Activated CD4-positive, alpha-beta T cell treated with anti-CD3 and anti-CD28 coated beads, Interleukin-10, Interleukin-2, amounts not matched to agents 100 ng/mL and 50 ng/mL, durations not matched to agents 16 hours and 8 hours (primary cell): ENCODE results near the gene KLF1.
"Not testable (repeated sequence)": the region's sequence is repeated elsewhere in the genome, so short reads cannot be mapped to it uniquely, and the experiment has no call there.

Experiments used
- DNase-seq: peaks from one replicate; pipeline ENCODE4 v3.0.0-alpha.2; 2020

The KLF1 gene

DNA sequence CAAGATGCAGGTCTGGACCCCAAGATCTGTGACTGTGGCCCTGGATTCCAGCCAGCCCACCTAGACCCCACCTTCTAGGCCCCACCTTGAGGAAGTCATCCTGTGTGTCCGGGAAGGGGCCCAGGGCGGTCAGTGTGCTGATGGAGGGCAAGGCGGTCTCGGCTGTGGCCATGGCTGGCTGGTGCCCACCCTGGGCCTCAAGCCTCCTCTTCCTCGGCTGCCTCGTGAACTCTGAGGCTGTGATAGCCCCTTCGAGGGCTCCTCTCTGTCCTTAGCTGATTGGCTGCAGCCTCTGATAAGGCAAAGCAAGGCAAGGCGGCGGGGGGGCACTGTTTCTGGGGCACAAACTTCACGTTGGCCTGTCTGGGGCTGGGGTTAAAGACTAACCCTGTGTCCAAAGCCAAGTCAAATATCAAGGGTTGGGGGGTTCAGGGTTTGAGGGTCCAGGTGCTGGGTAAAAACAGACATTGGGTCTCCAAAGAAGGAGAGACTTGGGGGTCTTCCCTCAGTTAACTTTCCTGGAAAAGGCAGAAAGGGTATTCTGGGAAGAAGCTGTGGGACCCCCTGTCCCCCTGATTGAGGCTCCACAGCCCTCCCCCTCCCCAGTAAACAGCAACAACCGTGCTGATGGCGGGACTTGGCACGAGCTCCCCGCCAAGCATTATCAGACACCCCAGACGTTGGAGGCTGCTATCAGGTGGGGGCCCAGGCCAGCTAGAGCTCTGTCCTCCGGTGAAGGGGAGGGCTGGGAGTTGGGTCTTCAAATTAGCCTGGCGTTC, at the start of gene KLF1:
Gene KLF1 (minus strand): TSS at position 233 of the 779 bp plus-strand sequence. CDS start 61 bp downstream, at position 172.
- DNase-seq, result no peak

- no peak for DNase-seq
Measured at GRCh38 chr19:12936582-12936981, 49.6 kb upstream of the KLF1 start.

- DNase-seq, result no peak
Measured at GRCh38 chr19:12935071-12935470, 48.1 kb upstream of the KLF1 start.

DNA sequence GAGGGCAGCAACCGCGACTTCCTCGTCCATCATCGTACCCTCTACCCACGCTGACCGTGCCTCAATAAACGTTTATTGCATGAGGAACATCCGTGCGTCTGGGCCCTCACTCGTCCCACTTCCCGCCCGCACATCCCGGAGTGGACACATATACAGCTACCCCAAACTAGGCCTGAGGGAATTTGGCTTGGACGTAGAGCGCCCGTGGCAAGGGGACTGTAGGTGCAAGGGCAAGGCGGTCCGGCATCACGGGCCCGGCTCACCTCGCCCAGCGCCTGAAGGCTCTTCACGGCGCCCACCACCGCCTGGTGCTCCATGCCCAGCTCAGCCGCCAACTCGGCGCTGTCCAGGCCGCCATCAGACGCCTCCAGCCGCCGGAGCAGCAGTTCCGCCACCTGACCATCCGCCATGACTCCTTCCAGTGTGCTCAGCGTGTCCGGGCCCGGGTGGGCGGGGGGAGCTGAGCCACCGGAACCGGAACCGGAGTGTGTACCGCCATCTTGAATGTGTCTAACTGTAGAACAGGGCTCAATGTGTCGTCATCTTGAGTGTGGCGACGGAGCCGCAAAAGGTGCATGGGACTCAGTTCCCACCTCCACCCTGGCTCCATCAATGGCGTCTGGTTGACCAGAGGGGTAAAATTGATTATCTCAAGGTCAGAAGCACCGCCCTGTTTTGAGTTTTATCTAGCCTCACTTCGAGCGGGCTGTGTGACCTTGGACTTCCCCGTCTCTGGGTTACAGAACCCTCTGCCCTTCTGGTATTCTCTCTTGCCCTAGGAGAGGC, 46.5 kb upstream of the KLF1 start, which contains the start of gene FARSA:
Gene FARSA (minus strand): TSS at position 425 of the 786 bp plus-strand sequence. CDS start 15 bp downstream, at position 410.
- DNase-seq, result peak; percentile 95

GRCh38 chr19:12932392-12933286, 45.6 kb upstream of the KLF1 start:
- DNase-seq, result no peak

DNA sequence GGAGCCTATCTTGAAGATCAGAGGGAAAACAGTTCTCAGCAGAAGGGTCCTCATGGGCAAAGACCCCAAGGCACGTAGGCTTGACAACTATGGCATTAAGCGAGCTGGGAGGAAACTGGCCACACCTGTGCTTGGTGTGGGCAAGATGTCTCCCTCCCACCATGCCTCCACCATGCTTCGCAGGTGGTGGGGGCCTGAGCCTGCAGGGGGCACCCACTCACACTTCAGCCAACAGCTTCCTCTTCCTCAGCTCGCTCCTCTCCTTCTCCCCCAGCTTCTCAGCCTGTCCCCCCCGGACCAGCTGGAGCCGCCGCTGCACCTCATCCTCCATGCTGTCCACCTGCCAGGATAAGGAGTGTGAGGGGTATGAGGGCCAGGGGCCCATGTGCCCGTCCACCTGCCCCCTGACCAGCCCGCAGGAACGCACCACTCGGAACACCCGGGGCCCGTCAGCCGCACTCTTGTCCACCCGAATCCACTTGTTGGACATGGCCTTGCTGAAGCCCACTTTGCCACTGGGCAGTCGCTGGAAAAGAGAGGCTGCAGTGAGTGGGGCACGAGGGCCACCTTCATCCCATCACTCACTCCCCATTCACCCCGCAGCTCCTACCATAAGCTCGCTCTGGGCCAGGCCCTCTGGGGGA, 43.1 kb upstream of the KLF1 start:
- no peak for DNase-seq

DNA sequence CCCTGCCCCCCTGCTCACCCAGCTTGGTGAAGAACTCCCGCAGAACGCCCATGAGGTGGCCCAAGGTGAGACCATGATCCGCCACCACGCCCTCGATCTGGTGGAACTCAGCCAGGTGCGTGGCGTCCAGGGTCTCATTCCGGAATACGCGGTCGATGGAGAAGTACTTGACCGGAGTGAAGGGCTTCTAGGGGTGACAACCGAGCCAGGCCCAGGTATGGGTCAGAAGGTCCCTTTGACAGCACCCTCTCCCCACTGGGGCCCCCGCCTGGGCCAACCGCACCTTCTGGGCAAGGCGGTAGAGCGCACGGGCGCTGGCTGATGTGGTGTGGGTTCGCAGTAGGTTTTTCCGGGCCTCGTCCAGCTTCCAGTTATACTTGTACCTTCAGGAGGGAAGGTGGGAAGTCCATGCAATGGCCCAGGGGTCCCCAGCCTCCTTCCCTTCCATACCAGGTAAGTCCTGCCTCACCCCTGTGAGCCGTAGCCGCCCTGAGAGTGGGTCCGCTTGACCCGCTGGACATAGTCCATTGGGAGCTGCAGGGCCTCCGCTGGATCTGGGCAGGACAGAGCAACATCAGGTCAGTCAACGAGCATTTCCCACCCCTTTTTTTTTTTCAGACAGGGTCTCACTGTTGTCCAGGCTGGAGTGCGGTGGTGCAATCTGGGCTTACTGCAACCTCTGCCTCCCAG, 37.8 kb upstream of the KLF1 start:
- no peak for DNase-seq

DNA sequence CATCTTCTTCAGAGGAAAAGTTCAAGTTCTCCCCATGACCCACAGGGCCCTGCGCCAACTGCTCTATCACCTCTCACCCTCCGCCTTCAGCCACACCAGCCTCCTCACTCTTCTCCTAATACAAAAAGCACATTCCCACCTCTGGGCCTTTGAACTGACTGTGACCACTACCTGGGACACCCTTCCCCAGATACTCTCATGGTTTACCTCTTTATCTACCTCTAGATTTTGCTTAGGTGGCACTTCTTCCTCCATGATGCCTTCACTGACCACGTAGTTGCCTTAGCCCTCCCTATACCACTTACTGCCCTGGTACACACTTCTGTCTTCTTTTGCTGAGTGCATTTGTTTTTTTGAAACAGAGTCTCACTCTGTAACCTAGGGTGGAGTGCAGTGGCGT, 36.0 kb upstream of the KLF1 start:
- no peak for DNase-seq

DNA sequence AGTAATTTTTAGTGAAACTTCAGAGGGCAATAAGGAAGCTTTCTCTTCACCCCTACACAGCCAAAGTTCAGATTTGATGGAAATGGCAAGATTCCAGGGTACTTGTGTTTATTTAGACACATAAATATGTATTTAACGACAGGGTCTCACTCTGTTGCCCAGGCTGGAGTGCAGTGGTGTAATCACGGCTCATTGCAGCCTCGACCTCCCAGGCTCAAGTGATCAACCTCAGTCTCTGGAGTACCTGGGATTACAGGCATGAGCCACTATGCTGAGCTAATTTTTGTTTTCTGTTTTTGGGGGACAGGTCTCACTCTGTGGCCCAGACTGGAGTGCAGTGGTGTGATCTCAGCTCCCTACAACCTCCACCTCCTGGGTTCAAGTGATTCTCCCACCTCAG, 34.0 kb upstream of the KLF1 start:
- no peak for DNase-seq

GRCh38 chr19:12918253-12918652, 31.3 kb upstream of the KLF1 start:
- no peak for DNase-seq

DNA sequence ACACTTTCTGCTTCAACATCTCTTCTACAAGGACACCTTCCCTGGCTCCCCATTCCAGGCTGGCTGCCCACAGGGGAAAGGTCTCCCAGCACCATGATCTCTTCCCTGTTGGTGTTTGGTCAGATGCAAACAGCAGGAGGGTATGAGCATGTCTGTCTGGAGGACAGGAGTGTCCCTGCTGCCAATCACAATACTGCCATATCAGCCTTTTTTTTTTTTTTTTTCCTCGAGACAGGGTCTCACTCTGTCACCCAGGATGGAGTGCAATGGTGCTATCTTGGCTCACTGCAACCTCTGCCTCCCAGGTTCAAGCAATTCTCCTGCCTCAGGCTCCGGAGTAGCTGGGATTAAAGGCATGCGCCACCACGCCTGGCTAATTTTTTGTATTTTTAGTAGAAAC, 28.9 kb upstream of the KLF1 start:
- DNase-seq, result not testable (repeated sequence)

GRCh38 chr19:12913851-12914690, 27.1 kb upstream of the KLF1 start:
- DNase-seq, result peak; percentile 62

DNA sequence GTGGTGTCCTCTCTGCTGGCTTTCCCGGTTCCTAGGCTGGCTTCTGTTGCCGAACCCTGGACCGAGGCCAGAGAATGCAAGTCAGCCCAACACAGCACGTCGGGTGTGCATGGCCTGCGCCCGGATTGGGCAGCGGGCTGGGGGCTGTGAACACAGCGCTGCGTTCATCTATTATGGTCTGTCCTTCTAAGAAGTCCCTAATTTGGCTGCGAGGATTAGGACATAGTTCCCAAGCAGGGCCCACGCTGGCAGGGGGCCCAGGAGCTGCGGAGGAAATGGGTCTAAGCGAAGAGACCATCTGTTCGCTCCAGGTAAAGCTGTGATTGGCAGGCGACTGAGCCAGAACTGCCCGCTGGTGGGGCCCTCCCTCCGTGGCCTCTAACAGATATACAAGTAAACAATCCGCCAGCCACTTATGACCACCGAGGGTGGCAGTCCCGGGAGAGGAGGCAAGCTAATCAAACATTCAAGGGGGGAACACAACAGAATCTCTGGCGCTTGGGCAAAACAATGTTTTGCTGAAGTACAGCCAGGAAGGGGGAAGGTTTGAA, 26.1 kb upstream of the KLF1 start:
- DNase-seq, result no peak

DNA sequence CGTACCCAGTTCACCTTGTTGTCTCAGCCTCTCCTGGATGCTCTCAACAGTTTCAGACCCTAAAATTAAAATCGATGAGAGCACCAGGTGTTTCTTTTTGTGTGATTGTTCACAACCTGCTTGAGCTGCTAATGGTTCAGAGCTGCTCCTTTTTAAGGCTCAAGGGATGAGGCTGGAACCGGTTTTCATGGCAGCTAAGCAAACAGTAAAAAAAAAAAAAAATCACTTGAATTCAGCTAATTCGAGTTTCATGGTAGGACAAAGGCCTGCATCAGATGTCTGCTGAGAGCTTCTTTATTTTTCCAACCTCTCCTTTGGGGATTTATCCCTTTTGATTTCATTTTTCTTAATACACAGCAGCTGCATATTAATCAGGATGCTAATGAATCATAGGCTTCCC, 25.6 kb upstream of the KLF1 start:
- no peak for DNase-seq

- DNase-seq, result no peak
Measured at GRCh38 chr19:12907166-12907565, 20.2 kb upstream of the KLF1 start.

GRCh38 chr19:12899891-12900518, 13.0 kb upstream of the KLF1 start:
- peak; percentile 75 for DNase-seq

DNA sequence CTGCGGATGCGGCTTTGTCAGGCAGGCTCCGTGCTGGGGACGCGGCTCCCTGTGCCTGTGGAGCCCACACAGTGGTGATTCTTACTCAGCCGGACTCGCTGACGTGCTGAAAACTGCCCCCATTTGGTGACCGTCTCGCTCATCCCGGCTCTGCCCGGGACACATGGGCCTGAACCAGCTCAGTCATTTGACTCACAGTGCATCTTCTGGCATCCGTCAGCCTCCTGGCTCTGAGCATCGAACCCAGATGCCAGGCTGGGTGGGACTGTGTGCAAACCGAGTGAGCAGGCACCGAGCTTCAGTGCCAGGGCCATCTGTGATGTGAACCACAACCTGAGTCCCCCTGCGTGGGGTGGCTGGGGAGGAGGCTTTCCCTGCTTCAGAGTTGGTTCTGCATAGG, 9.5 kb upstream of the KLF1 start:
- DNase-seq, result no peak

DNA sequence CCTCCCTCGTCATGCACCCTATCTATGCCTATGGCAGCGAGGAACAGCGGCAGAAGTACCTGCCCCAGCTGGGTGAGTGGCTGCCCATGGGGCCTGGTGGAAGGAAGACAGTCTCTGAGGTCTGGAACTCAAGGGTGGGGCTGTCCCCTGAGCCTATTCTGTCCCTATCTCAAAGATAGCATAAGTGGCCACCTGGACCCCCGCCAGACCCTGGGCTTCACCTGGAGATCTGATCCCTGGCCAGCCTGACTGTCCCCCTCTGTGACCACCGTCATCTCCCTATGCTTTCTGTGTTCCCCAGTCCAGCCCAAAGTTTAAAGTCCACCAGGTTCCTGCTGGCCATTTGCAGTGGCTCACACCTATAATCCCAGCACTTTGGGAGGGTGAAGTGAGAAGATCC, 6.6 kb upstream of the KLF1 start:
- DNase-seq, result no peak

DNA sequence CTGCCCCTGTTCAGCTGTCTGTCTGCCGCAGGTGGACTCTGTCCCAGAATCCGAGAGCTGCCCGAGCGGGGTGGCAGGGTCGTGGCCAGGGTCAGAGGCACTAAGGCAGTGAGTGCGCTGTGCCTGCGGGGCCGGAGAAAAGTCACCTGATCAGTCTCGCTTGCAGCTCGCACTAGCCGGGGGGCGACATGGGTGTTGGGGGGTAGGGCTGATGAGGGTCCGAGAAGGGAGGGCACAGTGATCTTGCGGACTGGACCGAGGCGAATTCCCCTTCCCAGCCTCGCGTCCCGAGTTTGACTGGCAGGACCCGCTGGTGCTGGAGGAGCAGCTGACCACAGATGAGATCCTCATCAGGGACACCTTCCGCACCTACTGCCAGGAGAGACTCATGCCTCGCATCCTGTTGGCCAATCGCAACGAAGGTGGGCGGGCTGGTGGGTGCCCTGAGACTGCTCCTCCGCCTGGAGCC, 4.6 kb upstream of the KLF1 start:
- DNase-seq, result no peak
